Adrenal gland (tissue), 5 donors: ENCODE data around the gene BEST2.

ENCODE experiments used
- CTCF ChIP-seq, 6 experiments: fragments of 450-650 bp in 4 of 6; fragments of 200-600 bp in 2 of 6; sonication (generic) in 1 of 6; IDR thresholded peaks; 1 replicate in 5 of 6; 2 replicates in 1 of 6; pipeline versions ENCODE4 v1.5.1 to v1.8.0; 2016 to 2021; ENCODE audit warnings: antibody characterized with exemption in 6 of 6, mild to moderate bottlenecking in 2 of 6, moderate library complexity in 1 of 6
- POLR2A ChIP-seq, 2 donors: fragments of 450-650 bp; IDR thresholded peaks; one replicate each; pipeline ENCODE4 v1.6.1; 2017; ENCODE audit warnings: antibody characterized with exemption in 2 of 2, mild to moderate bottlenecking in 2 of 2, moderate library complexity in 1 of 2
- donor health status: DM: no; HTN: no; CAD: no.

GRCh38 chr19:12769689-12770088, 18.1 kb downstream of the BEST2 start:
- TF ChIP-seq CTCF (IDR thresholded peaks at IDR 0.05) = no peak
- TF ChIP-seq POLR2A (IDR thresholded peaks at IDR 0.05) = no peak
